GM20000 (cell line): ENCODE results near the gene MARCO.

Experiments used
- DNase-seq: peaks from one replicate; pipeline ENCODE4 v3.0.0; 2012; ENCODE audit warnings: low spot score
- TF ChIP-seq, protein P1 (sequence below): IDR thresholded peaks from 2 replicates; pipeline ENCODE4 v1.5.1; 2012; ENCODE audit warnings: mild to moderate bottlenecking, control low read depth; ENCODE audit errors: extremely low read depth, missing control alignments

MARCO gene, protein sequence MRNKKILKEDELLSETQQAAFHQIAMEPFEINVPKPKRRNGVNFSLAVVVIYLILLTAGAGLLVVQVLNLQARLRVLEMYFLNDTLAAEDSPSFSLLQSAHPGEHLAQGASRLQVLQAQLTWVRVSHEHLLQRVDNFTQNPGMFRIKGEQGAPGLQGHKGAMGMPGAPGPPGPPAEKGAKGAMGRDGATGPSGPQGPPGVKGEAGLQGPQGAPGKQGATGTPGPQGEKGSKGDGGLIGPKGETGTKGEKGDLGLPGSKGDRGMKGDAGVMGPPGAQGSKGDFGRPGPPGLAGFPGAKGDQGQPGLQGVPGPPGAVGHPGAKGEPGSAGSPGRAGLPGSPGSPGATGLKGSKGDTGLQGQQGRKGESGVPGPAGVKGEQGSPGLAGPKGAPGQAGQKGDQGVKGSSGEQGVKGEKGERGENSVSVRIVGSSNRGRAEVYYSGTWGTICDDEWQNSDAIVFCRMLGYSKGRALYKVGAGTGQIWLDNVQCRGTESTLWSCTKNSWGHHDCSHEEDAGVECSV

DNA sequence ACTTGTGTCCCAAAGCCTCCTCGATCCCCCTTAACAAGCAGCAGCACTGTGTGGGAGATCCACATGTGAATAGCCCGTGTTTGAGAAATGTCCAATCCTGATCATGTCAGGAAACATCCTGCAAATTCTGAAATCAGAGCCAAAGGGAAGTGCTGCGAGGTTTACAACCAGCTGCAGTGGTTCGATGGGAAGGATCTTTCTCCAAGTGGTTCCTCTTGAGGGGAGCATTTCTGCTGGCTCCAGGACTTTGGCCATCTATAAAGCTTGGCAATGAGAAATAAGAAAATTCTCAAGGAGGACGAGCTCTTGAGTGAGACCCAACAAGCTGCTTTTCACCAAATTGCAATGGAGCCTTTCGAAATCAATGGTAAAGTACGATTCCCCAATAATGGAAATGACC lies at the start of gene MARCO:
TSS of gene MARCO (plus strand) at position 164 of the 400 bp plus-strand sequence. CDS start at position 271, 107 bp downstream.
- TF ChIP-seq, protein P1, sequence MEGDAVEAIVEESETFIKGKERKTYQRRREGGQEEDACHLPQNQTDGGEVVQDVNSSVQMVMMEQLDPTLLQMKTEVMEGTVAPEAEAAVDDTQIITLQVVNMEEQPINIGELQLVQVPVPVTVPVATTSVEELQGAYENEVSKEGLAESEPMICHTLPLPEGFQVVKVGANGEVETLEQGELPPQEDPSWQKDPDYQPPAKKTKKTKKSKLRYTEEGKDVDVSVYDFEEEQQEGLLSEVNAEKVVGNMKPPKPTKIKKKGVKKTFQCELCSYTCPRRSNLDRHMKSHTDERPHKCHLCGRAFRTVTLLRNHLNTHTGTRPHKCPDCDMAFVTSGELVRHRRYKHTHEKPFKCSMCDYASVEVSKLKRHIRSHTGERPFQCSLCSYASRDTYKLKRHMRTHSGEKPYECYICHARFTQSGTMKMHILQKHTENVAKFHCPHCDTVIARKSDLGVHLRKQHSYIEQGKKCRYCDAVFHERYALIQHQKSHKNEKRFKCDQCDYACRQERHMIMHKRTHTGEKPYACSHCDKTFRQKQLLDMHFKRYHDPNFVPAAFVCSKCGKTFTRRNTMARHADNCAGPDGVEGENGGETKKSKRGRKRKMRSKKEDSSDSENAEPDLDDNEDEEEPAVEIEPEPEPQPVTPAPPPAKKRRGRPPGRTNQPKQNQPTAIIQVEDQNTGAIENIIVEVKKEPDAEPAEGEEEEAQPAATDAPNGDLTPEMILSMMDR, result no peak
- DNase-seq, result no peak

DNA sequence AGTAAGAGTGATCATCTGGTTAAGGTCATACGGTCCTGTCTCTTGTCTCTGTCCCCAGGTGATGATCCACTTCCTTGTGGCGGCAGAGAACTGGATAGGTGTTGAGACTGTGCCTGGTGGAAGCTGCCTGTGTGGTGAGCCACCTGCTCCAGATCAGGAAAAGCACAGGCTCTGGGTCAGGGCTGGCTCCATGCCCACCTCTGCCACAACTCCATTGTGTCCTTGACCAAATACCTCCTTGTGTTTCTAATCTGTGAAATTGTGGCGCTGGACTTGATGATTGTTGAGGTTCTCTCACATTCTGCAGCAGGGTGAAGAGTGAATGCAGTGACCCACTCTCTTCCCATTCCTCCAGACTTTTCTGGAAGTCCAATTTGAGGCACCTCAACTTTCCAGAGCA lies 48.9 kb upstream of the MARCO start:
- TF ChIP-seq, protein P1, result no peak
- no peak for DNase-seq

DNA sequence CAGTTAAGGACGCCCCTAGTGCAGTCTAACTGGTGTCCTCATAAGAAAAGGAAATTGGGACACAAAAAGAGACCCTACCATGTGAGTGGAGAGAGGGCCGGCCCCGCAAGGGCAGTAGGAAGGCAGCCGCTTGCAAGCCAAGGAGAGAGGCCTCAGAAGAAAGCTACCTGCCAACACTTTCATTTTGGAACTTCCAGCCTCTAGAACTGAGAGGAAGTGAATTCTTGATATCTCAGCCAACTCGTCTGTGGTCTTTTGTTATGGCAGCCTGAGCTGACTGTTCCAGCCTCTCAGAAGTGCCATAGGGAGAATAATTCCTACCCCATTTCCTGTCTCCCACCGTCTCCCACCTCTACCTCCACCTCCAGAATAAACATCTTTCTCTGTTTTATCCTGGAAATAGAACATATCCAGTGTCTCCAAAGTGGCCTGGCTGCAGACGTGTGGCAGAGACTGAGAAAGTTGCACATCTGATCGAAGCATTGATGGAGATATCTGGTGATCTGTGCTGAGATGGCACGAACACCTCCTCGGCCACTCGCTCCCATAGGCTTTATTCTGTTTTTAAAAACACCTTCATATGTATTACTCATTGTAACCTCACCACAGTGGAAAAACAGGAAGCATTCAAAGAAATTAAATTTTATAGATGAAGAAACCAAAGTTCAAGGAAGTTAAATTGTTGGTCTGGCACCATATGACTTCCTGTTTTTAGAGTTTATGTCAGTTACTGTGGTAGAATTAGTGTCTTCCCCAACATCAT lies 39.5 kb upstream of the MARCO start:
- TF ChIP-seq, protein P1, result no peak
- no peak for DNase-seq

DNA sequence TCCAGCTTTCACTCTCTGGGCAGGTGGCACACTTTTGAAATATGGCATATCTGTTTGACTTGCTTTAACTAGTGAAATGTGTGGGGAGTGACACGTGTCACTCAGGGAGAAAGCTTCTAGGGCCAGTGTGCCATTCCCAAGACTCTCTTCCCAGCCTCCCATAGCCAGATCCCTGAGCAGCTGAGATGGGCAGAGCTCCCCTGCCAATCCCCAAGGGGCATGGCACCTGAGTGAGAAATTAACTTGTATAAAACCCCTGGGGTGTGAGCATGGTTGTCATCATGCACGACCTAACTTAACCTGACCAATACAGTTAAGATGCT lies 39.0 kb upstream of the MARCO start:
- TF ChIP-seq, protein P1, result no peak
- no peak for DNase-seq

DNA sequence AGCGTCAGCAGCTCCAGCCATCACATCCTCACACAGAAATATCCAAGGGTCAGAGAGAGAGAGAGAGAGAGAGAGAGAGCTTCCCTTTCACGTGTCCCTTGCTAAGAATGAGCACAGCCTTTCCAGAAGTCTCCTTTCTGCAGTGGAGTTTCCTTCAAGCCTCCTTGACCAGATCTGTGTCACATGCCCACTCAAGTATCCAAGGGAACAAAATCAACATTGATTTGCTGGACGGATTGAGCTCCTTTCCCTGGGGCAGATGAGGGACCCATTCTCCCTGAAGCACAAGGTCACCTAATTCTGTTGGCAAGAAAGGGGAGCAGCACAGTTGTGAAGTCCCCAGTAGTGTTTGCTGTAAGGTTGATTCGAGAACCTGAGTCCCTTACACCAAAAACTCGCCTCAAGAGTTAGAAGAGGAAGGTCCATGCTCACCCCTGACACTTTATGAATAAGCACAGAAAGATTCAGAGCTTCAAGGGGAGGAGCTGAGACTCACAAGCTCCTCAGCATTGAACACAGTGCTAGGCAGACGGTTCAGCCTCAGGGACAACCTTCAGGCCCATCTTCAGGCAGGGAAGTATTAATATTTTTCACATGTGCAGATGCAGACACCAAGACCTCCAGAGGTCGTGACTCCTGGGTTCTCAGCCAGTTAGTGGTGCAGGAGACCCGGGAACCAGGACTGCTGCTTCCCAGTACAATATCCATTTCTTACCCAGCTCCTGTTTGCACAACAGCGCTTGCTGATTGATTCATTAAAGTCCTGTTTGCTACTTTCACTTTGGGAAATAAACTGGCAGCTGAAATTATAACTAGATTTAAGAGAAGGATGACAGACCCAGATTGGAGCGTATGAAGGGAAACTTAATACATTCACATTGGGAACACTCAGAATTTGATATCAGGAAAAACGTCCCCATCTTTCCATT lies 38.2 kb upstream of the MARCO start:
- DNase-seq, result no peak
- TF ChIP-seq, protein P1, result no peak

DNA sequence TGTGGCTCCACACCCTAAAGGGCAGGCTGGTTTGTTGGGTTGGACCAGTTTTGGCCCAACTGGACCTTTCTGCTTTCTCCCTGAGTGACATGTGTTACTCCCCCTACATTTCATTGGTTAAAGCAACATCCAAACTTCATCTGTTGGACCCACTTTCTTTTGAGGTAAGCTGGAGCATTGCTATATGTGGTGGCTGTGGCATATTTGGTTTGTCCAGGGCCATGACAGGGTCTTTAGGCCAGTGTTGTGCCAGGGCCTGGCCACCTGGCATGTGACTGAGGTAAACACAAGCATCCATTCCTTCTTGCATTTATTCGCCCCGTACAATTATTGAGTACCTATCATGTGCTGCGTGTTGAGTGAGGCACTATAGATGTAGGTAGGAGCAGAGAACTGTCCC lies 36.8 kb upstream of the MARCO start:
- DNase-seq, result no peak
- TF ChIP-seq, protein P1, result no peak
